Measurements from ENCODE around the gene CCDC170. TPM values are rescaled to one million over a fixed set of nuclear protein-coding genes. Genes with fewer than 3 reads are reported as not detected.

CCDC170 gene
- total and polyA plus RNA-seq, 2 of the 8 experiments (the other 6 are each of a cell fraction or from before 2014, with no cell fraction given), result 0.06 to 0.09 TPM

GRCh38 chr6:151647976-151648639, 154.3 kb downstream of the CCDC170 start:
- Histone ChIP-seq H2AFZ (ENCODE audit: low read length) (peak overlapping the region; percentile 97), H3K9ac (replicated peaks in 1 of 4; ENCODE audit: extremely low read depth in 1 of 4, low read depth in 3 of 4, low read length in 3 of 4) (no peak overlapping the region)
- no peak for TF ChIP-seq TAF1 (IDR thresholded peaks at IDR 0.05; ENCODE audit: low read depth, low read length)
- TF ChIP-seq SIRT6 (IDR thresholded peaks at IDR 0.05; ENCODE audit: low read length), result no peak
- TF ChIP-seq CTCF (IDR thresholded peaks at IDR 0.05; ENCODE audit: control extremely low read depth in 1 of 3, insufficient read depth in 1 of 3, low read depth in 1 of 3, low read length in 3 of 3), result peak; percentile 72 to 88 (median 76)
- TF ChIP-seq RAD21 (IDR thresholded peaks at IDR 0.05 in 1 of 2, conservative IDR thresholded peaks at IDR 0.05 in 1 of 2; ENCODE audit: low read depth in 2 of 2, low read length in 2 of 2), result peak; percentile 54 to 70; a peak in 3 of 4 replicates
- TF ChIP-seq EZH2 (IDR thresholded peaks at IDR 0.05; ENCODE audit: low read depth, low read length, severe bottlenecking), result no peak
- TF ChIP-seq ASH2L (IDR thresholded peaks at IDR 0.05; ENCODE audit: low read length), result peak; percentile 74
- 0 out of 2 replicates have a peak, but pooled peaks have one; percentile 36 for TF ChIP-seq CHD2 (IDR thresholded peaks at IDR 0.05; ENCODE audit: low read length)
- TF ChIP-seq RXRA (IDR thresholded peaks at IDR 0.05; ENCODE audit: insufficient read depth, low read depth, low read length), result no peak
- TF ChIP-seq RBBP5 (IDR thresholded peaks at IDR 0.05; ENCODE audit: borderline replicate concordance, low read depth, low read length), result no peak; the same call in 1 of the 2 replicates

More at GRCh38 chr6:151647976-151648639, 154.3 kb downstream of the CCDC170 start:
- no peak overlapping the region for H3K14ac ChIP-seq (ENCODE audit: insufficient read length)
- no peaks in the 10 kb centered on the region for H3K79me2 ChIP-seq (ENCODE audit: control insufficient read depth in 1 of 2, insufficient read depth in 2 of 2, low read length in 2 of 2)
- no peak overlapping the region for H3K4ac ChIP-seq (replicated peaks; ENCODE audit: insufficient read length, low read depth, low read length)
- no peak overlapping the region for H3K27ac ChIP-seq (ENCODE audit: low read depth, low read length)
- no peak overlapping the region for H2BK5ac ChIP-seq (ENCODE audit: low read depth, low read length)
- H3K27me3 ChIP-seq (replicated peaks in 1 of 4; ENCODE audit: control insufficient read depth in 3 of 4, extremely low read depth in 1 of 4, insufficient read depth in 3 of 4, low read length in 3 of 4), result no peaks in the 10 kb centered on the region
- no peak overlapping the region for H3K56ac ChIP-seq (replicated peaks; ENCODE audit: insufficient read length, low read depth, low read length)
- no peak overlapping the region for H2BK20ac ChIP-seq (ENCODE audit: low read length)
- H3K9me3 ChIP-seq (ENCODE audit: insufficient read depth in 2 of 2, low read depth in 1 of 2, low read length in 1 of 2), result no peaks in the 10 kb centered on the region
- H3K79me1 ChIP-seq (ENCODE audit: low read depth, low read length), result no peaks in the 10 kb centered on the region
- H4K5ac ChIP-seq (ENCODE audit: insufficient read length, low read depth, low read length), result peak overlapping the region; percentile 13
- no peaks in the 10 kb centered on the region for H4K20me1 ChIP-seq (replicated peaks in 1 of 2; ENCODE audit: control insufficient read depth in 1 of 2, insufficient read depth in 2 of 2, low read length in 2 of 2)
- no peak overlapping the region for H3K4me3 ChIP-seq (ENCODE audit: extremely low read depth in 1 of 4, insufficient read depth in 2 of 4, low read depth in 3 of 4, low read length in 4 of 4)
- 52% methylated on average over 11 of the region's 12 CpGs; no CpG with 5 or more reads in 1 of the 2 experiments for WGBS, 2 experiments (ENCODE audit: extremely low coverage in 1 of 2, insufficient coverage in 1 of 2, insufficient read length in 1 of 2, insufficient replicate concordance in 2 of 2, low coverage in 1 of 2, low lambda C conversion rate in 2 of 2, missing lambda C conversion rate in 1 of 2)
- peaks cover 0 to 4% (median 3%) of the 10 kb centered on the region in 4 experiments; a peak in 6 of 7 replicates for H3K4me1 ChIP-seq (replicated peaks in 1 of 4; ENCODE audit: control insufficient read depth in 3 of 4, insufficient read depth in 4 of 4, low read length in 3 of 4)
- H2BK12ac ChIP-seq (ENCODE audit: low read depth, low read length), result no peak overlapping the region
- H2AK5ac ChIP-seq (ENCODE audit: low read depth, low read length), result 0 out of 2 replicates have a peak overlapping the region, but pooled peaks have one; percentile 66
- peak overlapping the region in 1 of 2 experiments; percentile 29; a peak in 1 of 4 replicates for H3K4me2 ChIP-seq (ENCODE audit: insufficient read depth in 1 of 2, low read depth in 2 of 2, low read length in 2 of 2)
- H3K23me2 ChIP-seq (ENCODE audit: low read depth, low read length), result no peaks in the 10 kb centered on the region
- H2BK120ac ChIP-seq (replicated peaks; ENCODE audit: low read depth, low read length), result peak overlapping the region; percentile 83
- no peak overlapping the region for H3K18ac ChIP-seq (ENCODE audit: extremely low read depth, low read length)
- H4K91ac ChIP-seq (replicated peaks; ENCODE audit: insufficient read length, low read length), result peak overlapping the region; percentile 15
- POLR2A ChIA-PET (ENCODE audit: partially characterized antibody), result interaction anchor here (0.6 to 0.8 kb wide), 2 partner anchors 25 to 31 kb away, joined by 3 read pairs; no protein-coding TSS in a partner anchor
- FAIRE-seq (peak; percentile 7), DNase-seq (ENCODE audit: low read depth in 1 of 2, low spot score in 2 of 2) (peak; percentile 61 to 91)
- no peaks in the 10 kb centered on the region for H3K36me3 ChIP-seq (ENCODE audit: control insufficient read depth in 2 of 4, insufficient read depth in 4 of 4, low read length in 3 of 4)
- no peak overlapping the region for H2BK15ac ChIP-seq (ENCODE audit: low read length)
- peak overlapping the region; percentile 88 for H4K8ac ChIP-seq (ENCODE audit: extremely low read depth, insufficient read depth, low read length)
- CTCF ChIA-PET (ENCODE audit: partially characterized antibody), result interaction anchor here (0.6 to 2.1 kb wide), 31 partner anchors 10 to 675 kb away, joined by 3 to 9 read pairs (median 3); no protein-coding TSS in a partner anchor
- no peak overlapping the region for H3K23ac ChIP-seq (ENCODE audit: insufficient read length)
